PC-3 (cell line): ENCODE results near the gene ZNF408. TPM values are rescaled to one million over a fixed set of nuclear protein-coding genes. Genes with fewer than 3 reads are reported as not detected.

ENCODE experiments used
- ATAC-seq: fragments of 200-7000 bp; cut with Tn5 transposase; 2 replicates; pipeline ENCODE4 v1.9.1; 2020; ENCODE audit warnings: mild to moderate bottlenecking, moderate library complexity
- BruUV-seq: library from RNA; stranded (reverse); fragments of 400-500 nt; replicated peaks from 2 replicates; lab custom pipeline; 2021; lab: Mats Ljungman, UMichigan
- CTCF ChIA-PET: fragments of 300-600 bp; sonication (Branson Sonifier 250); formaldehyde crosslinking; loops from one replicate; lab custom pipeline; 2022; ENCODE audit warnings: antibody characterized with exemption; lab: Charles Lee
- POLR2A ChIA-PET: fragments of 300-600 bp; sonication (Branson Sonifier 250); formaldehyde crosslinking; loops from one replicate; lab custom pipeline; 2022; ENCODE audit warnings: antibody characterized with exemption; ENCODE audit not compliant: unreplicated experiment; lab: Charles Lee
- DNase-seq: peaks from one replicate; pipeline ENCODE4 v3.0.0-alpha.2; 2015
- H2AFZ ChIP-seq: fragments of 300-600 bp; sonication (generic); 2 replicates; pipeline ENCODE4 v1.6.0; 2016; ENCODE audit warnings: antibody characterized with exemption, low read length
- H3F3A ChIP-seq: fragments of 300-600 bp; sonication (generic); one replicate; pipeline ENCODE4 v1.6.0; 2017; ENCODE audit warnings: antibody characterized with exemption, low read length, control low read depth, mild to moderate bottlenecking; ENCODE audit not compliant: unreplicated experiment
- H3K27ac ChIP-seq: fragments of 300-600 bp; sonication (generic); 2 replicates; pipeline ENCODE4 v1.5.1; 2016; ENCODE audit warnings: mild to moderate bottlenecking, low read length
- H3K27me3 ChIP-seq: fragments of 300-600 bp; sonication (generic); 2 replicates; pipeline ENCODE4 v1.6.1; 2016; ENCODE audit warnings: low read length, mixed read lengths
- H3K36me3 ChIP-seq: fragments of 300-600 bp; sonication (generic); 2 replicates; pipeline ENCODE4 v1.6.1; 2016; ENCODE audit warnings: low read depth, mixed run types, low read length, mixed read lengths
- H3K4me1 ChIP-seq: fragments of 300-600 bp; sonication (generic); 2 replicates; pipeline ENCODE4 v1.5.1; 2016; ENCODE audit warnings: low read length; ENCODE audit not compliant: insufficient read depth
- H3K4me2 ChIP-seq: fragments of 300-600 bp; sonication (generic); 2 replicates; pipeline ENCODE4 v1.6.0; 2016; ENCODE audit warnings: low read length
- H3K4me3 ChIP-seq: fragments of 300-600 bp; sonication (generic); 2 replicates; pipeline ENCODE4 v1.5.1; 2016; ENCODE audit warnings: mild to moderate bottlenecking, low read length, mixed read lengths
- H3K79me2 ChIP-seq: fragments of 300-600 bp; sonication (generic); 2 replicates; pipeline ENCODE4 v1.6.1; 2017; ENCODE audit warnings: low read length, mixed read lengths
- H3K9ac ChIP-seq: fragments of 300-600 bp; sonication (generic); 2 replicates; pipeline ENCODE4 v1.6.0; 2016; ENCODE audit warnings: mild to moderate bottlenecking, low read length
- H3K9me2 ChIP-seq: fragments of 300-600 bp; sonication (generic); replicated peaks from 2 replicates; pipeline ENCODE4 v1.6.1; 2016; ENCODE audit warnings: mixed run types, low read length, mixed read lengths
- H3K9me3 ChIP-seq: fragments of 300-600 bp; sonication (generic); 2 replicates; pipeline ENCODE4 v1.6.1; 2016; ENCODE audit warnings: low read length, mixed read lengths
- H4K20me1 ChIP-seq: fragments of 300-600 bp; sonication (generic); 2 replicates; pipeline ENCODE4 v1.6.1; 2016; ENCODE audit warnings: low read length, mixed read lengths
- EZH2 ChIP-seq: fragments of 300-600 bp; sonication (generic); IDR thresholded peaks from one replicate; pipeline ENCODE4 v1.6.1; 2017; ENCODE audit warnings: antibody characterized with exemption, mild to moderate bottlenecking, low read length; ENCODE audit not compliant: unreplicated experiment
- EZH2phosphoT487 ChIP-seq: fragments of 300-600 bp; sonication (generic); IDR thresholded peaks from 2 replicates; pipeline ENCODE4 v1.6.1; 2018; ENCODE audit warnings: mild to moderate bottlenecking, antibody characterized with exemption, low read length, borderline replicate concordance
- intact Hi-C: fragments of 100-400 bp; cut with micrococcal nuclease; formaldehyde crosslinking; loops from 2 replicates; pipeline ENCODE4 v1.9.0; 2023
- total RNA-seq: library from RNA; depleted of rRNA; stranded (reverse); fragments of >200 nt; gene quantifications from 2 replicates; pipeline ENCODE4 v1.2.3, GENCODE V29; 2014
- TF ChIP-seq, protein P1 (sequence below): fragments of 300-600 bp; sonication (generic); conservative IDR thresholded peaks from 2 replicates; pipeline ENCODE4 v1.5.1; 2017; ENCODE audit warnings: antibody characterized with exemption, low read depth, mild to moderate bottlenecking, low read length

Gene ZNF408
- total RNA-seq, 1 experiment from 2014 or later: 7.1 TPM

DNA sequence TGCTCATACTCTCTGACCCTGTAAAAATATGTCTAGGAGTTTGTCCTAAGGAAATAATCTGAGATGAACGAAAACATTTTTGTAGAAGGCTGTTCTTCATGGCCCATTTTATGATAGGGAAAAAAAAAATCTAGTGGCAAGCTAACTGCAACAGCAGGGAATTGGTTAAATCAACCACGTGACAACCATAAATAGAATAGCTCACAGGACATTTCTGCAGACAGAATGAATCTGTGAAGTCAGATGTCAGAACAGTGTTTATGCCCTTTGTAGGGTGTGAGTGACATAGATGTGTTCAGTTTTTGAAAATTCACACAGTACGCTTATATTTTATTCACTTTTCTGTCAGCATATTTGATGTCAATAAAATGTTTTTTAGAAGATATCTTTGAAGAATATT, 16.5 kb upstream of the ZNF408 start:
- H3K27ac ChIP-seq: no peak overlapping the region
- CTCF ChIA-PET: no interaction called here
- no peaks in the 10 kb centered on the region for H3F3A ChIP-seq
- intact Hi-C loops: no loop called here
- no peak overlapping the region for H2AFZ ChIP-seq
- DNase-seq (no peak), ATAC-seq (no peak)
- POLR2A ChIA-PET: no interaction called here
- no peaks in the 10 kb centered on the region for H3K9me3 ChIP-seq
- no peaks in the 10 kb centered on the region for H3K27me3 ChIP-seq
- BruUV-seq: no TSS peak
- H3K9me2 ChIP-seq: no peaks in the 10 kb centered on the region
- H4K20me1 ChIP-seq: no peaks in the 10 kb centered on the region
- TF ChIP-seq EZH2 (no peak), EZH2phosphoT487 (no peak)
- TF ChIP-seq, protein P1, sequence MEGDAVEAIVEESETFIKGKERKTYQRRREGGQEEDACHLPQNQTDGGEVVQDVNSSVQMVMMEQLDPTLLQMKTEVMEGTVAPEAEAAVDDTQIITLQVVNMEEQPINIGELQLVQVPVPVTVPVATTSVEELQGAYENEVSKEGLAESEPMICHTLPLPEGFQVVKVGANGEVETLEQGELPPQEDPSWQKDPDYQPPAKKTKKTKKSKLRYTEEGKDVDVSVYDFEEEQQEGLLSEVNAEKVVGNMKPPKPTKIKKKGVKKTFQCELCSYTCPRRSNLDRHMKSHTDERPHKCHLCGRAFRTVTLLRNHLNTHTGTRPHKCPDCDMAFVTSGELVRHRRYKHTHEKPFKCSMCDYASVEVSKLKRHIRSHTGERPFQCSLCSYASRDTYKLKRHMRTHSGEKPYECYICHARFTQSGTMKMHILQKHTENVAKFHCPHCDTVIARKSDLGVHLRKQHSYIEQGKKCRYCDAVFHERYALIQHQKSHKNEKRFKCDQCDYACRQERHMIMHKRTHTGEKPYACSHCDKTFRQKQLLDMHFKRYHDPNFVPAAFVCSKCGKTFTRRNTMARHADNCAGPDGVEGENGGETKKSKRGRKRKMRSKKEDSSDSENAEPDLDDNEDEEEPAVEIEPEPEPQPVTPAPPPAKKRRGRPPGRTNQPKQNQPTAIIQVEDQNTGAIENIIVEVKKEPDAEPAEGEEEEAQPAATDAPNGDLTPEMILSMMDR: no peak
- H3K4me2 ChIP-seq: no peak overlapping the region
- H3K36me3 ChIP-seq: peaks cover 4% of the 10 kb centered on the region; the same call in 1 of the 2 replicates
- H3K9ac ChIP-seq: no peak overlapping the region
- H3K79me2 ChIP-seq: no peaks in the 10 kb centered on the region
- H3K4me3 ChIP-seq: no peak overlapping the region
- no peaks in the 10 kb centered on the region for H3K4me1 ChIP-seq

DNA sequence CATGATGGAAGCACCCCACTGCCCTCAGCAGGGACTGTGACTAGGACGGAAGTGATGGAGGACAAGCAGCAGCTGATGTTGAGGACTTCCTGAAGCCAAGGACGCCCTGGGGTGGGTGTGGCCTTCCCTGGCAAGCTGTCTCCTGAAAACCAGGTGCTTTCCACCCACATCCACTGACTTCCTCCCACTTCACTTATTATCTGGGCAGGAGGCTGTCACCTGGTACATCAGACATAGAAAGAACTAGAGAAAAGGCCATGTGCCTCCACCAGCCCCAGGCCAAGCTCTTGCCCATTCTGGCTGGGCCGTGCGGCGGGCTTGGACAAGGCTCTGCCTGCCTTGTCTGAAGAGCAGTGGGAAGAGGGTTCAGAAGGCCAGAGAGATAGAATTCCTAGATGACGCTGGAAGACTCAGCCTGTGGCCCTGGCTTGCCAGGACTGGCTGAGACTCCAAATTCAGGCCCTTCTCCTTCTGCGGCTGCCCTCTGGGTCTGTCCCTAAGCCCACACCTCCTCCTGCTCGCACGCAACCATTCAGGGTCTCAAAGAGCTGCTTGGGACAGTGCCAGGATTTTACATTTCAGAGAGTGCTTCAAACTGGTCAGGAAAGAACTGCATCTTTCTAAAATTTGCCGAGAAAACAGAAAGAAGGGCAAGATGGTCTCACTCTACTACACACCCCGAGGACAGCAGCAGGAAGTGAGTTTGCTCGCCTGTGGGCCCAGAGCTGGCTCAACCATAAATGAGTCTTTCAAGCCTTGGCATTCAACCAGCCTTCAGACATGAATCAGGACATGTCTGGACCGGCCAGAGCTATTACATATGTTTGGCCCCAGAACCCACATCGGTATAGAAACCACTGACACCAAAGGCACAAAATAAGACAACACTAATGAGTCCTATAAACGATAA, 13.7 kb upstream of the ZNF408 start:
- BruUV-seq: no TSS peak
- Histone ChIP-seq H4K20me1 (no peaks in the 10 kb centered on the region), H3K79me2 (no peaks in the 10 kb centered on the region), H3K4me1 (no peaks in the 10 kb centered on the region), H2AFZ (no peak overlapping the region), H3K36me3 (peaks cover 4% of the 10 kb centered on the region; the same call in 1 of the 2 replicates), H3K9me2 (no peaks in the 10 kb centered on the region), H3K9me3 (no peaks in the 10 kb centered on the region), H3K9ac (no peak overlapping the region), H3F3A (no peaks in the 10 kb centered on the region), H3K4me3 (no peak overlapping the region), H3K4me2 (no peak overlapping the region), H3K27me3 (no peaks in the 10 kb centered on the region), H3K27ac (no peak overlapping the region)
- TF ChIP-seq EZH2phosphoT487: no peak
- TF ChIP-seq EZH2: no peak
- POLR2A ChIA-PET: no interaction called here
- no peak for ATAC-seq
- DNase-seq: no peak
- intact Hi-C loops: no loop called here
- CTCF ChIA-PET: no interaction called here

DNA sequence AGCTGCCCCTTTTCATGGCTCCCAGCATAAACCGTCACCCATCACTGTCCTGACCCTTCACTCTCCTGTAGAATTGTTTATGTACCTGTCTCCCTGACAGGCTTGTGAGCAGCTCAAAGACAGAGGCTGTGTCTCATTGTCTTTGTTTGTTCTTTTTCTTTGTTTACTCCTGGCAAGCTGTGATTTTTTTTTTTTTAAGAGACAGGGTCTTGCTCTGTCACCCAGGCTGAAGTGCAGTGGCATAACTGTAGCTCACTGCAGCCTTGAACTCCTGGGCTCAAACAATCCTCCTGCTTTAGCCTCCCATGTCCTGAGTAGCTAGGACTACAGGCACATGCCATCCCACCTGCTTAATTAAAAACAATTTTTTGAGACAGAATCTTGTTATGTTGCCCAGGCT, 10.1 kb upstream of the ZNF408 start:
- Histone ChIP-seq H3F3A (no peaks in the 10 kb centered on the region), H3K36me3 (peaks cover 4% of the 10 kb centered on the region; the same call in 1 of the 2 replicates), H3K4me3 (no peak overlapping the region), H3K27me3 (no peaks in the 10 kb centered on the region), H3K4me2 (no peak overlapping the region), H3K9ac (no peak overlapping the region), H2AFZ (no peak overlapping the region), H3K79me2 (no peaks in the 10 kb centered on the region), H3K4me1 (no peaks in the 10 kb centered on the region), H4K20me1 (no peaks in the 10 kb centered on the region), H3K9me2 (no peaks in the 10 kb centered on the region), H3K9me3 (no peaks in the 10 kb centered on the region), H3K27ac (no peak overlapping the region)
- CTCF ChIA-PET: no interaction called here
- no TSS peak for BruUV-seq
- TF ChIP-seq EZH2 (no peak), EZH2phosphoT487 (no peak)
- TF ChIP-seq, protein P1: no peak
- POLR2A ChIA-PET: no interaction called here
- intact Hi-C loops: no loop called here
- DNase-seq: no peak
- ATAC-seq: no peak
